Amniotic stem cell (primary cell): ENCODE data around the gene CRYBA1.

Experiments used
- DNase-seq: peaks from one replicate; lab custom pipeline; 2025; lab: John Stamatoyannopoulos, UW

The CRYBA1 gene

DNA sequence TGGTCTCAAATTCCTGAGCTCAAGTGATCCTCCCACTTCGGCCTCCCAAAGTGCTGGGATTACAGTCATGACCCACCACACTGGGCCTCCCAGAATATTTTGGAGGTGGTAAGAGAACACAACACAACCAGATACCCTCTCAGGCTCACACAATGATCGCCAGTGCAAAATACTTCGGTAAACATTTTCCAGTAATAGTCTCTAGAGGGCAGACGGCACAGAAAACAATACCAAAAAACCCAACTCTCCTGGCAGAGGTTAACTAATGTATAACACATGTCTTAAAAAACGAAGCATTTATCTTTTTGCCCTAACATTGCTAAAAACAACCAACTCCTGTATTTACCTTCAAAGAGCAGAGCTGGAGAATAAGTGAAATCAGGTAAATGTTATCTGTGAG is 36.8 kb downstream of the CRYBA1 start:
- no peak for DNase-seq

- DNase-seq, result no peak
Measured at GRCh38 chr17:29283961-29284360, 37.3 kb downstream of the CRYBA1 start.

GRCh38 chr17:29289852-29290251 is 43.2 kb downstream of the CRYBA1 start:
- no peak for DNase-seq

GRCh38 chr17:29291163-29291752 is 44.6 kb downstream of the CRYBA1 start:
- DNase-seq, result no peak

DNA sequence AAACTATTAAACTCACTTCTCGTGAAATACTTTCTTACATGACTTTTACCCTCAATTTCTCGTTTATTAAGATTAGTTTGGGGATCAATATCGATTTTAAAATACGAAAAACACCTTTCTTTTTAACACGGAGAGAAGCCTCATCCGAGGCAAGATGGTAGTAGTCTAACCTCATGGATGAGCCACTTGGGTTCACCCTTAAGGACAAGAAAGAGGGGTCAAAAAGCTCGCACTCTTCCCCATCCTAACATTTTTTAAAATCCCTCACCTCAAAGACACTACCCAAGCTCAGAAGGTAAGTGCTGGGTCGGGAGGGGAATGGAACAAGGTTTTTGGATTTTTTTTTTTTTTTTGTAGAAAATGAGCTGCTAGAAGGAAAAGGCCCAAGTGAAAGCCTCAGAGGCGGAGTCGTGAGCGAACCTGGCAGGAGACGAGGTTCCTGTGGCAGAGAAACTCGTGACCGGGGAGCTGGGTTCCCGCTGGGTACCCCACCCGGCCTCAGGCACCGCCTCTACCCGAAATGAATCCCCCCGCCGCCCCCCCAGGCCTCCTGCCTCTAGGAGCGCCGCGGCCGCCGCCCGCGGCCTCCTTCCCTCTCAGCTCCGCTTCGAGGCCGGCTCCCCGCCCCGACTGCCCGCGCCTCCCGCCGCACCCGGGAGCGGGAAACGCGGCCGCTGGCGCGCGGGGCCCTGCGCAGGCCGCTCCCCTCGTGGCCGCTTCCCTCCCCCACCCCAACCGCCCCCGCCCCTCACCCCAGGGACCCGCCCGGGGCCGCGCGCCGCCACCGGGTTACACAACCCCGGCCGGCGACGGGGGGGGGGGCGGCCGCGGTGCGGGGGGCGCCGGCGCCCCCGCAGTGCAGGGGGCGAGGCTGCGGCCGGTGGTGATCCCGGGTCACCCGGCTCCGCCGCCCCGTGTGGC is 45.7 kb downstream of the CRYBA1 start:
- DNase-seq, result no peak

DNA sequence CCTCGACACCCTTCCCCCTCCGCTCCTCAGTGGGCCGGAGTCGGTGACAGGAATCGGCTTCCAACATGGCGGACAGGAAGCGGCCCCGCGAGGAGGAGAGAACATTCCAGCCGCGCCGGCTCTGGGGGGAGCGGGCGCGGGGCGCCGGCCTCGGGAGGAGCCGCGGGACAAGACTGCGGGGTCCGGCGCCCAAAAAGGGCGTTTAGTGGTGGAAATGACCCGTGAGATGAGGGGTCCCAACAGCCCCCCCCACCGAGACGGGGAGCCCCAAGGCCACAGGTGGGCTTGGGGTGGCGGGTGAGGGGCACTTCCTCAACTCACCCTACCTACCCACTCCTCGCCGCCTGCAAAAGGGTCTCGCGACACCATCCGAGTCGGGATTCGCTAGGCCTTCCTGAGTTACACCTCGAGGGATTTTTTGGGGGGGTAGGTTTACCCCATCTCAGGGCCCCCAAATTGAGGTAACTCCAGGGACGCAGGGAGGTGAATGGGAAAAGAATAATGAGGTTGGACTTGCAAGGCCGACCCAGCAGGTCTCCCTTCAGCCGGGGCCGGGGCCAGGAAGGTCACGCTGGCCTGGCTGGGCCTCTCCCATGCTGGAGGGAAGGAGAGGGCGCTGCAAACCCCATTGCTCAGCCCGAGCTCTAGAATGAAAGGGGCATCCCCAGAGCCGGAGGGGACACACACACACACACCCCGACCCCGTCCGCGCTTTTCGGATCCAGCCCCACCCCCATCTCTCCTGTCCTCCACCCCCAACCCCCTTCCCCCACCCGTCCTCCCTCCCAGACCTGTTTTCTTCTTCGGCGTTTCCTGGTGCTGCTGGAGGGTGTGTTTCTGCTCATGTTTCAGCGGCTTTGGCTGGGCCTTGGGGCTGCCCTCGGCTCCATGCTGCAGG is 46.6 kb downstream of the CRYBA1 start:
- no peak for DNase-seq

- peak; percentile 94 for DNase-seq
Measured at GRCh38 chr17:29293890-29294579, 47.4 kb downstream of the CRYBA1 start, which contains the start of gene NUFIP2. Gene NUFIP2, minus strand, starts transcription at chr17:29294148. Its CDS starts 89 bp downstream, at chr17:29294059.

GRCh38 chr17:29294580-29294900 is 47.9 kb downstream of the CRYBA1 start:
- no peak for DNase-seq

- no peak for DNase-seq
Measured at GRCh38 chr17:29295420-29295819, 48.8 kb downstream of the CRYBA1 start.

GRCh38 chr17:29299031-29299430 is 52.4 kb downstream of the CRYBA1 start:
- no peak for DNase-seq

GRCh38 chr17:29303386-29303785 is 56.7 kb downstream of the CRYBA1 start:
- no peak for DNase-seq
